DND-41 (cell line): ENCODE results near the gene ZNF100.

Experiments used
- ATAC-seq: fragments of 200-7000 bp; cut with Tn5 transposase; 3 replicates; pipeline ENCODE4 v1.9.1; 2021; ENCODE audit warnings: low read depth; ENCODE audit not compliant: insufficient read depth
- DNase-seq: peaks from one replicate; pipeline ENCODE4 v3.0.0-alpha.2; 2020
- H2AFZ ChIP-seq: 2 replicates; pipeline ENCODE4 v1.6.0; 2012; ENCODE audit warnings: low read depth, low read length
- H3K27ac ChIP-seq: 2 replicates; pipeline ENCODE4 v1.5.1; 2012; ENCODE audit warnings: low read length, inconsistent platforms
- H3K27me3 ChIP-seq: fragments of 200-600 bp; sonication (generic); 2 replicates; pipeline ENCODE4 v1.6.0; 2012; ENCODE audit warnings: low read length, mild to moderate bottlenecking, inconsistent platforms; ENCODE audit not compliant: insufficient read depth, poor library complexity
- H3K36me3 ChIP-seq: 2 replicates; pipeline ENCODE4 v1.5.1; 2012; ENCODE audit warnings: low read length, inconsistent platforms; ENCODE audit not compliant: insufficient read depth
- H3K4me1 ChIP-seq: 2 replicates; pipeline ENCODE4 v1.5.1; 2012; ENCODE audit warnings: mild to moderate bottlenecking, low read length; ENCODE audit not compliant: insufficient read depth
- H3K4me2 ChIP-seq: 2 replicates; pipeline ENCODE4 v1.6.0; 2012; ENCODE audit warnings: mild to moderate bottlenecking, moderate library complexity, low read length, inconsistent platforms; ENCODE audit not compliant: insufficient read depth
- H3K4me3 ChIP-seq, 2 experiments: fragments of 200-600 bp in 1 of 2; shearing (Covaris generic) in 1 of 2; 2 replicates each; pipeline ENCODE4 v1.5.1; 2012 to 2016; ENCODE audit warnings: inconsistent platforms in 2 of 2, low read length in 2 of 2, mild to moderate bottlenecking in 2 of 2, low read depth in 1 of 2, moderate library complexity in 1 of 2
- H3K79me2 ChIP-seq: 2 replicates; pipeline ENCODE4 v1.6.0; 2012; ENCODE audit warnings: low read length, inconsistent platforms; ENCODE audit not compliant: insufficient read depth
- H3K9ac ChIP-seq: 2 replicates; pipeline ENCODE4 v1.6.0; 2012; ENCODE audit warnings: low read depth, mild to moderate bottlenecking, inconsistent platforms, low read length, moderate library complexity
- H3K9me3 ChIP-seq: 2 replicates; pipeline ENCODE4 v1.5.1; 2012; ENCODE audit warnings: low read length, moderate library complexity, mild to moderate bottlenecking, inconsistent platforms; ENCODE audit not compliant: insufficient read depth, severe bottlenecking
- H4K20me1 ChIP-seq: 2 replicates; pipeline ENCODE4 v1.6.0; 2012; ENCODE audit warnings: low read length; ENCODE audit not compliant: insufficient read depth
- CTCF ChIP-seq: IDR thresholded peaks from 2 replicates; pipeline ENCODE4 v1.5.1; 2012; ENCODE audit warnings: borderline replicate concordance, low read length, moderate library complexity, mild to moderate bottlenecking; ENCODE audit not compliant: poor library complexity, severe bottlenecking; ENCODE audit errors: extremely low read depth
- EZH2 ChIP-seq: IDR thresholded peaks from 3 replicates; pipeline ENCODE4 v1.6.1; 2012; ENCODE audit warnings: borderline replicate concordance, low read depth, mild to moderate bottlenecking, moderate library complexity, low read length, inconsistent platforms; ENCODE audit not compliant: severe bottlenecking

ZNF100 gene

DNA sequence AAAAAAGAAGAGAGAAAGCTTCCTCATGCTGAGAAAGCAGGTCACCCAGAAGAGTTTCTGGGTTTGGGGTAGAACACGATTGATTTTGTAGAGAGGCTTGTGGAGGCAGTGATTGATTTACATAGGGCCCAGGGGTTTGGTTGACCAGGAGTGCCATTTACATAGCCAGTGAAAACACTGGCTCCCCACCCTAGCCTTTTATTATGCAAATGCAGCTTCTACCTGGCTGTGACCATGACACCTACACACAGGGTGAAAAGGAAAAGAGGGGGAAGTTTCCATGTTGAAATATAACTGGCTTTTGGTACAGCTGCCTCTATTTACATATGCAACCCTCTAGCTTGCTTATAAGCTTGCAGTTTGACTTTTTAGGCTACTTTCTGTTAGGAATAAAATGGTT is 62.0 kb downstream of the ZNF100 start:
- ATAC-seq, result no peak
- TF ChIP-seq EZH2, result no peak
- TF ChIP-seq CTCF, result no peak
- H2AFZ ChIP-seq, result no peak overlapping the region
- H3K79me2 ChIP-seq, result no peaks in the 10 kb centered on the region
- H4K20me1 ChIP-seq, result no peaks in the 10 kb centered on the region
- no peak overlapping the region for H3K4me2 ChIP-seq
- DNase-seq, result no peak
- no peaks in the 10 kb centered on the region for H3K4me1 ChIP-seq
- H3K9me3 ChIP-seq, result peaks cover 4% of the 10 kb centered on the region
- no peak overlapping the region for H3K27ac ChIP-seq
- H3K27me3 ChIP-seq, result no peaks in the 10 kb centered on the region
- H3K4me3 ChIP-seq, result no peak overlapping the region
- no peak overlapping the region for H3K9ac ChIP-seq
- H3K36me3 ChIP-seq, result no peaks in the 10 kb centered on the region

GRCh38 chr19:21704320-21704719 is 63.1 kb downstream of the ZNF100 start:
- Histone ChIP-seq H4K20me1 (no peaks in the 10 kb centered on the region), H3K27ac (no peak overlapping the region), H3K9me3 (peaks cover 4% of the 10 kb centered on the region), H3K9ac (no peak overlapping the region), H3K4me3 (no peak overlapping the region), H3K4me1 (no peaks in the 10 kb centered on the region), H3K79me2 (no peaks in the 10 kb centered on the region), H3K27me3 (no peaks in the 10 kb centered on the region), H3K4me2 (no peak overlapping the region), H3K36me3 (no peaks in the 10 kb centered on the region), H2AFZ (no peak overlapping the region)
- no peak for ATAC-seq
- no peak for DNase-seq
- TF ChIP-seq CTCF, result no peak
- TF ChIP-seq EZH2, result no peak

DNA sequence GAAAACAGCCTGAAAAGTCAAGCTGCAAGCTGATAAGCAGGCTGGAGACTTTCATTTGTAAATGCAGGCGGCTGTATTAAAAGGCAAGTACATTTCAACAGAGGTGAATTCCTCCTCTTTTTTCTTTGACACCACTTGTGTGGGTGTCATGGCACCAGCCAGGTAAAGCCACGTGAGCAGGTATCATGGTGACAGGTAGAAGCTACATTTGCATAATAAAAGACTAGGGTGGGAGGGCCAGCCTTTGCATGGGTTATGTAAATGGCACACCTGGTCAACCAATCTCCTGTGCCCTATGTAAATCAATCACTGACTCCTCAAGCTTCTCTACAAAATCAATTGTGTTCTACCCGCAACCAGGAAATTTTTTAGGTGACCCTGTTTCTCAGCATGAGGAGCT is 68.2 kb downstream of the ZNF100 start:
- Histone ChIP-seq H2AFZ (no peak overlapping the region), H3K9ac (no peak overlapping the region), H3K9me3 (no peaks in the 10 kb centered on the region), H3K79me2 (no peaks in the 10 kb centered on the region), H3K4me3 (no peak overlapping the region), H4K20me1 (no peaks in the 10 kb centered on the region), H3K27ac (no peak overlapping the region), H3K27me3 (no peaks in the 10 kb centered on the region), H3K4me2 (no peak overlapping the region), H3K4me1 (no peaks in the 10 kb centered on the region), H3K36me3 (no peaks in the 10 kb centered on the region)
- ATAC-seq, result no peak
- DNase-seq, result no peak
- TF ChIP-seq EZH2 (no peak), CTCF (no peak)

DNA sequence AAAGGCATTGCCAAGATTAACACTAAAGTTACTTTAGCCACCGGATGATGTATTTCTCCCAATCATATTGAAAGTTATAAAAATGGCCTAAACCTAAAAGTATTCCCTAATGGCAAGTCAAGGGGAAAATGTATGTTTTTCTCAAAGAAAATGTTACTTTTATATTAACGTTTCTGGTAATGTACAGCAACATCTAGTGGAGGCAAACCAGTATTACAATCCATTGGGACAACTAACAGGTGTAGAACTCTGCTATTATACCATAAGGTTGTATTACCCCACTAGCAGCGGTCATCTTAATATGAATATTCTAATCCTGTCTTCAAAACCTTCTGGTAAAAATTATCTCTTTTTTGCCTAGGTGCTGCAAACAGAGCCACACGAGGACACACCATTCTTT is 69.2 kb downstream of the ZNF100 start:
- H3K9ac ChIP-seq, result no peak overlapping the region
- no peaks in the 10 kb centered on the region for H3K79me2 ChIP-seq
- no peaks in the 10 kb centered on the region for H3K27me3 ChIP-seq
- H3K4me3 ChIP-seq, result no peak overlapping the region
- TF ChIP-seq CTCF, result peak; percentile 81
- TF ChIP-seq EZH2, result no peak
- no peaks in the 10 kb centered on the region for H4K20me1 ChIP-seq
- no peaks in the 10 kb centered on the region for H3K4me1 ChIP-seq
- no peaks in the 10 kb centered on the region for H3K9me3 ChIP-seq
- ATAC-seq (peak; percentile 64; the same call in 2 of the 3 replicates), DNase-seq (no peak)
- H3K27ac ChIP-seq, result no peak overlapping the region
- no peak overlapping the region for H2AFZ ChIP-seq
- H3K4me2 ChIP-seq, result no peak overlapping the region
- H3K36me3 ChIP-seq, result no peaks in the 10 kb centered on the region
